Measurements from ENCODE around the gene PMEL. TPM values are rescaled to one million over a fixed set of nuclear protein-coding genes. Genes with fewer than 3 reads are reported as not detected.

PMEL gene
- total RNA-seq, 2 experiments from 2014 or later, result not detected

GRCh38 chr12:56011509-56012090 lies 45.8 kb upstream of the PMEL start:
- DNase-seq (no peak), ATAC-seq (ENCODE audit: poor library complexity) (no peak)
- Histone ChIP-seq H3K9me3 (ENCODE audit: control insufficient read depth in 1 of 2, insufficient read depth in 1 of 2, low read length in 2 of 2) (no peaks in the 10 kb centered on the region), H3K27ac (ENCODE audit: low read depth in 1 of 2, low read length in 2 of 2) (no peak overlapping the region), H3K36me3 (ENCODE audit: insufficient read depth, low read length) (no peaks in the 10 kb centered on the region), H3K4me1 (ENCODE audit: insufficient read depth, low read length) (peaks cover 12% of the 10 kb centered on the region), H3K27me3 (ENCODE audit: control insufficient read depth in 1 of 2, insufficient read depth in 2 of 2, low read length in 2 of 2) (no peaks in the 10 kb centered on the region), H3K4me3 (ENCODE audit: low read length) (no peak overlapping the region)
- H3K4me1 Mint-ChIP-seq (ENCODE audit: low read depth), result peaks cover 12% of the 10 kb centered on the region
- H3K27ac Mint-ChIP-seq, result no peak overlapping the region
- ChIA-PET POLR2A (interaction anchor here (0.9 kb wide), 1 partner anchor 16 kb away, joined by 3 read pairs; no protein-coding TSS in a partner anchor), CTCF (interaction anchor here (0.6 kb wide), 1 partner anchor 17 kb away, joined by 3 read pairs; no protein-coding TSS in a partner anchor)
- H3K4me3 Mint-ChIP-seq, result no peak overlapping the region
- H3K9me3 Mint-ChIP-seq, result no peaks in the 10 kb centered on the region
- H3K36me3 Mint-ChIP-seq (ENCODE audit: low read depth), result no peaks in the 10 kb centered on the region
- TF ChIP-seq, protein P1, sequence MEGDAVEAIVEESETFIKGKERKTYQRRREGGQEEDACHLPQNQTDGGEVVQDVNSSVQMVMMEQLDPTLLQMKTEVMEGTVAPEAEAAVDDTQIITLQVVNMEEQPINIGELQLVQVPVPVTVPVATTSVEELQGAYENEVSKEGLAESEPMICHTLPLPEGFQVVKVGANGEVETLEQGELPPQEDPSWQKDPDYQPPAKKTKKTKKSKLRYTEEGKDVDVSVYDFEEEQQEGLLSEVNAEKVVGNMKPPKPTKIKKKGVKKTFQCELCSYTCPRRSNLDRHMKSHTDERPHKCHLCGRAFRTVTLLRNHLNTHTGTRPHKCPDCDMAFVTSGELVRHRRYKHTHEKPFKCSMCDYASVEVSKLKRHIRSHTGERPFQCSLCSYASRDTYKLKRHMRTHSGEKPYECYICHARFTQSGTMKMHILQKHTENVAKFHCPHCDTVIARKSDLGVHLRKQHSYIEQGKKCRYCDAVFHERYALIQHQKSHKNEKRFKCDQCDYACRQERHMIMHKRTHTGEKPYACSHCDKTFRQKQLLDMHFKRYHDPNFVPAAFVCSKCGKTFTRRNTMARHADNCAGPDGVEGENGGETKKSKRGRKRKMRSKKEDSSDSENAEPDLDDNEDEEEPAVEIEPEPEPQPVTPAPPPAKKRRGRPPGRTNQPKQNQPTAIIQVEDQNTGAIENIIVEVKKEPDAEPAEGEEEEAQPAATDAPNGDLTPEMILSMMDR (IDR thresholded peaks at IDR 0.05), result no peak
- H3K27me3 Mint-ChIP-seq, result no peaks in the 10 kb centered on the region
- intact Hi-C loops (cut with DNase I, micrococcal nuclease), result no loop called here

- Histone ChIP-seq H3K27ac (ENCODE audit: low read depth in 1 of 2, low read length in 2 of 2) (no peak overlapping the region), H3K4me3 (ENCODE audit: low read length) (no peak overlapping the region), H3K36me3 (ENCODE audit: insufficient read depth, low read length) (no peaks in the 10 kb centered on the region), H3K9me3 (ENCODE audit: control insufficient read depth in 1 of 2, insufficient read depth in 1 of 2, low read length in 2 of 2) (no peaks in the 10 kb centered on the region), H3K4me1 (ENCODE audit: insufficient read depth, low read length) (peaks cover 22% of the 10 kb centered on the region), H3K27me3 (ENCODE audit: control insufficient read depth in 1 of 2, insufficient read depth in 2 of 2, low read length in 2 of 2) (no peaks in the 10 kb centered on the region)
- no peaks in the 10 kb centered on the region for H3K36me3 Mint-ChIP-seq (ENCODE audit: low read depth)
- H3K27ac Mint-ChIP-seq, result no peak overlapping the region
- ChIA-PET POLR2A (interaction anchor here (0.7 to 1.6 kb wide), 2 partner anchors 31 to 108 kb away, joined by 3 read pairs; partner anchors contain the start of gene ZC3H10), CTCF (interaction anchor here (1.2 to 1.6 kb wide), 2 partner anchors 15 to 37 kb away, joined by 4 to 6 read pairs; no protein-coding TSS in a partner anchor)
- DNase-seq, result no peak
- H3K9me3 Mint-ChIP-seq, result no peaks in the 10 kb centered on the region
- TF ChIP-seq, protein P1 (IDR thresholded peaks at IDR 0.05), result no peak
- peak overlapping the region; percentile 43 for H3K4me3 Mint-ChIP-seq
- H3K27me3 Mint-ChIP-seq, result no peaks in the 10 kb centered on the region
- intact Hi-C loops (cut with DNase I, micrococcal nuclease), result no loop called here
- ATAC-seq (ENCODE audit: poor library complexity), result no peak
- H3K4me1 Mint-ChIP-seq (ENCODE audit: low read depth), result peaks cover 17% of the 10 kb centered on the region
Measured at GRCh38 chr12:56010111-56010570, 44.3 kb upstream of the PMEL start.

DNA sequence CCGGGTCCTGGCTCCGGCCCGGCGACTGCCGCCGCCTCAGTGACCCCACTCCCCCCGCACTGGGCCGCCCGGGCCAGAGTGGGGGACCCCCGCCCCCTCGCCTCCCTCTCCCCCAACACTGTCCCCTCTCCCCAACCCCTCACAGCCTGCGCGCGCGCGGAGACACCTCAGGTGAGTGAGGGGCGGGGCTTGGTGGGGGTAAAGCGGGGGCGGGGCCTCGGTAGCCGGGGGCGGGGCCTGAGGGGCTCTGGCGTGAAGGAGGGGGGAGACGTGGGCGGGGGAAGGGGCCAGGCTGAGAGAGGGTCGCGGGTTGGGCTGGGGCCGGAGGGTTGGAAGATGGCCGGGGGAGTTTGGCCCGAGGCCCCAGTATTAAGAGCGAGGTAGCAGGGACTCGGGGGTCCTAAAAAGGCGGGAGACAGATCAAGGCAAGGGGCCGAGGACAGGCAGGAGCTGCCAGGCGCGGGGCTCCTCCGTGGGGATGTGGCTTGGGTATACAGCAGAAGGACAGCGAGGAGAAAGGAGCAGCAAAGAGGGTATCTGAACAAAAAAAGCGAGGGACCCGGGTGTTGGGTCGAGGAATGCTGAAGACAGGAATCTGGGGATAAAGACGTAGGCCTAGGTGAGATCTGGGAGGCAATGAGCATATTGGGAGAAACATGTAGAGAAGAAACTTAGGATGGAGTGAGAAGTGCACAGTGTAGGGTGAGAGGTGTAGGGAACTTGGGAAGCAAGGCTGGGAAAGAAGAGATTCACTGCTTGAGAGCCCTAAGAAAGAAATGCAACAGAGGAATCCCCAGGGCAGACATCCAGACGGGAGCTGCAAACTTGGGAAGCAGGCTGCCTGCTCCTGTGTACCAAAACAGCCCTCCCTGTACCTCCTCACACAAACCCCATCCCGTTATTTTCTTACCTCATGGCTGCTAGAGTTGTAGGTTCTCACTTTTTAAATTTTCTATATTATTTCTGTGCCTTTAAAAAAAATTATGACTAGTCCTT lies 42.0 kb upstream of the PMEL start:
- Mint-ChIP-seq H3K4me3 (peak overlapping the region; percentile 88), H3K27me3 (no peaks in the 10 kb centered on the region)
- CTCF ChIA-PET, result interaction anchor here (0.9 to 2.0 kb wide), 3 partner anchors 12 to 39 kb away, joined by 3 to 10 read pairs (median 6); no protein-coding TSS in a partner anchor

More for the DNA sequence above, 42.0 kb upstream of the PMEL start:
- TF ChIP-seq, protein P1 (IDR thresholded peaks at IDR 0.05), result no peak
- Histone ChIP-seq H3K9me3 (ENCODE audit: control insufficient read depth in 1 of 2, insufficient read depth in 1 of 2, low read length in 2 of 2) (no peaks in the 10 kb centered on the region), H3K27ac (ENCODE audit: low read depth in 1 of 2, low read length in 2 of 2) (peak overlapping the region; percentile 30 to 36), H3K4me3 (ENCODE audit: low read length) (peak overlapping the region; percentile 70), H3K4me1 (ENCODE audit: insufficient read depth, low read length) (peaks cover 22% of the 10 kb centered on the region), H3K36me3 (ENCODE audit: insufficient read depth, low read length) (no peaks in the 10 kb centered on the region), H3K27me3 (ENCODE audit: control insufficient read depth in 1 of 2, insufficient read depth in 2 of 2, low read length in 2 of 2) (no peaks in the 10 kb centered on the region)
- POLR2A ChIA-PET, result interaction anchor here (0.6 to 2.2 kb wide), 15 partner anchors 11 to 265 kb away, joined by 3 to 17 read pairs (median 4); partner anchors contain the start of genes DGKA, IKZF4, PA2G4 and RAB5B
- DNase-seq (peak; percentile 57 to 87 (median 64)), ATAC-seq (ENCODE audit: poor library complexity) (peak; percentile 89)
- Mint-ChIP-seq H3K4me1 (ENCODE audit: low read depth) (peaks cover 19% of the 10 kb centered on the region), H3K9me3 (no peaks in the 10 kb centered on the region), H3K27ac (peak overlapping the region; percentile 76), H3K36me3 (ENCODE audit: low read depth) (no peaks in the 10 kb centered on the region)
- intact Hi-C loops (cut with DNase I, micrococcal nuclease), result loop anchor here in 1 of 2 experiments (1.0 kb wide), 1 partner anchor 33 kb away; the partner anchor contains the start of gene RPS26

Data from CD4-positive, alpha-beta T cell (primary cell).